ENCODE measurements around the gene SLC9A8.

DNA sequence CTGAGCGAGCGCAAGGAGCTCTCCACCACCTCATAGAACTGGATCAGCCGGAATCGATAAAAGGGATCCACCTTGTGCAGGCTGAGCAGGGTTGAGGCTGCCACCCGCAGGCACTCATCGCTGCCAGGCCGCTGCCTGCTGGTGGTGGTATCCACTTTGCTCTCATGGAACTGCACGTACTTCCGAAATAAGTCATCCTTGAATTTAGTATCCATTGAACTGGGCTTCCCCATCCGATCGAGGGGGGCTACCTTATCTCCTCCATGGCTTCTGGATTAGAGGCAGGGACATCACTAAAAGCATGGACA is 95.6 kb downstream of the SLC9A8 start:
- TF ChIP-seq POLR2A (IDR thresholded peaks at IDR 0.05) (no peak), POLR2AphosphoS5 (IDR thresholded peaks at IDR 0.05) (no peak)
- TF ChIP-seq, protein P1, sequence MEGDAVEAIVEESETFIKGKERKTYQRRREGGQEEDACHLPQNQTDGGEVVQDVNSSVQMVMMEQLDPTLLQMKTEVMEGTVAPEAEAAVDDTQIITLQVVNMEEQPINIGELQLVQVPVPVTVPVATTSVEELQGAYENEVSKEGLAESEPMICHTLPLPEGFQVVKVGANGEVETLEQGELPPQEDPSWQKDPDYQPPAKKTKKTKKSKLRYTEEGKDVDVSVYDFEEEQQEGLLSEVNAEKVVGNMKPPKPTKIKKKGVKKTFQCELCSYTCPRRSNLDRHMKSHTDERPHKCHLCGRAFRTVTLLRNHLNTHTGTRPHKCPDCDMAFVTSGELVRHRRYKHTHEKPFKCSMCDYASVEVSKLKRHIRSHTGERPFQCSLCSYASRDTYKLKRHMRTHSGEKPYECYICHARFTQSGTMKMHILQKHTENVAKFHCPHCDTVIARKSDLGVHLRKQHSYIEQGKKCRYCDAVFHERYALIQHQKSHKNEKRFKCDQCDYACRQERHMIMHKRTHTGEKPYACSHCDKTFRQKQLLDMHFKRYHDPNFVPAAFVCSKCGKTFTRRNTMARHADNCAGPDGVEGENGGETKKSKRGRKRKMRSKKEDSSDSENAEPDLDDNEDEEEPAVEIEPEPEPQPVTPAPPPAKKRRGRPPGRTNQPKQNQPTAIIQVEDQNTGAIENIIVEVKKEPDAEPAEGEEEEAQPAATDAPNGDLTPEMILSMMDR (IDR thresholded peaks at IDR 0.05), result no peak
